ENCODE data around the gene NUDT19. TPM values are rescaled to one million over a fixed set of nuclear protein-coding genes. Genes with fewer than 3 reads are reported as not detected.
"Not testable (repeated sequence)": the region's sequence is repeated elsewhere in the genome, so short reads cannot be mapped to it uniquely, and the experiment has no call there.

NUDT19 gene
- polyA plus RNA-seq, 3 donors = 3.8 to 5.6 (median 4.6) TPM

DNA sequence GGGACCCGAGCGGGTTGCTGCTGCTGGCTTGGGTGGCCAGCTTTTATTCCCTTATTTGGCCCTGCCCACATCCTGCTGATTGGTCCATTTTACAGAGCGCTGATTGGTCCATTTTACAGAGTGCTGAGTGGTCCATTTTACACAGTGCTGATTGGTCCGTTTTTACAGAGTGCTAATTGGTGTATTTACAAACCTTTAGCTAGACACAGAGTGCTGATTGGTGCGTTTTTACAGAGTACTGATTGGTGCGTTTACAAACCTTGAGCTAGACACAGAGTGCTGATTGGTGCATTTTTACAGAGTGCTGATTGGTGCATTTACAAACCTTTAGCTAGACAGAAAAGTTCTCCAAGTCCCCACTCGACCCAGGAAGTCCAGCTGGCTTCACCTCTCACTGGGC, 8.5 kb downstream of the NUDT19 start:
- H2AFZ ChIP-seq (ENCODE audit: insufficient read depth, low read depth, low read length, poor library complexity, severe bottlenecking); H3K4me3 ChIP-seq (replicated peaks in 1 of 3; ENCODE audit: low read depth in 2 of 3, low read length in 3 of 3); H3K4me2 ChIP-seq (replicated peaks; ENCODE audit: extremely low read depth, low read length, poor library complexity, severe bottlenecking); intact Hi-C loops (cut with micrococcal nuclease); H3K9ac ChIP-seq (ENCODE audit: insufficient read depth, low read length, poor library complexity, severe bottlenecking); H3K27ac Mint-ChIP-seq; H3K27ac ChIP-seq (ENCODE audit: low read depth in 1 of 2, low read length in 2 of 2); H3K27me3 Mint-ChIP-seq (ENCODE audit: low read depth in 3 of 3); H3K27me3 ChIP-seq (ENCODE audit: control insufficient read depth in 2 of 2, insufficient read depth in 2 of 2, low read length in 2 of 2); DNase-seq; H3K4me3 Mint-ChIP-seq: not testable (repeated sequence)
- H3K9me3 Mint-ChIP-seq = peaks cover 16 to 36% (median 27%) of the 10 kb centered on the region in 7 donors
- peaks cover 21 to 22% of the 10 kb centered on the region in 2 donors for H3K4me1 ChIP-seq (ENCODE audit: control insufficient read depth in 1 of 2, insufficient read depth in 2 of 2, low read length in 2 of 2)
- peaks cover 18 to 23% of the 10 kb centered on the region in 2 donors for H3K9me3 ChIP-seq (replicated peaks in 1 of 2; ENCODE audit: control insufficient read depth in 1 of 2, insufficient read depth in 1 of 2, low read length in 2 of 2)
- H3K36me3 ChIP-seq (replicated peaks in 1 of 2; ENCODE audit: control insufficient read depth in 1 of 2, insufficient read depth in 2 of 2, low read length in 2 of 2) = peaks cover 28 to 66% of the 10 kb centered on the region in 2 donors
- peaks cover 33% of the 10 kb centered on the region for H3K4me1 Mint-ChIP-seq
- peaks cover 56 to 79% of the 10 kb centered on the region in 2 donors for H3K36me3 Mint-ChIP-seq
- peaks cover 91% of the 10 kb centered on the region for H3K79me2 ChIP-seq (ENCODE audit: insufficient read depth, low read length)
- 93% methylated on average over 4 of the region's 7 CpGs for WGBS (ENCODE audit: insufficient coverage)
- peaks cover 68% of the 10 kb centered on the region for H4K20me1 ChIP-seq (ENCODE audit: insufficient read depth, low read length)

DNA sequence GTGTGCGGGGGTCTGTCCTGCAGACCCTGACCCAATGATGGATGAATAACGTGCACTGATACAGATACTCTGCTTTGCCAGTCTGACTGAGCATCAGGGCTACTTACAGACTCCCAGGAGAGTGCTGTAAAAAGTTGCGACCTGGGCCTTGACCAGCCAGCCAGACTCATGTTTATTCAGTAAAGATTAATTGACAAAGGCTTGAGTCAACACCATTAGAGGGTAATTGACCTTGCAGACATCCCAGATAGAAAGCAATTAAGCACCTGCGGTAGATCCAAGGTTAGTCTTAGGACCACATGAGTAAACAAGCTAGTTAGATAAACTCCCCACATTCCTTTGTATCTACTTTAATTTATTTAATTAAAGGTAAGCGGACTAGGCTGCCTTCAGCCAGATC, 10.4 kb downstream of the NUDT19 start:
- TF ChIP-seq, protein P1, sequence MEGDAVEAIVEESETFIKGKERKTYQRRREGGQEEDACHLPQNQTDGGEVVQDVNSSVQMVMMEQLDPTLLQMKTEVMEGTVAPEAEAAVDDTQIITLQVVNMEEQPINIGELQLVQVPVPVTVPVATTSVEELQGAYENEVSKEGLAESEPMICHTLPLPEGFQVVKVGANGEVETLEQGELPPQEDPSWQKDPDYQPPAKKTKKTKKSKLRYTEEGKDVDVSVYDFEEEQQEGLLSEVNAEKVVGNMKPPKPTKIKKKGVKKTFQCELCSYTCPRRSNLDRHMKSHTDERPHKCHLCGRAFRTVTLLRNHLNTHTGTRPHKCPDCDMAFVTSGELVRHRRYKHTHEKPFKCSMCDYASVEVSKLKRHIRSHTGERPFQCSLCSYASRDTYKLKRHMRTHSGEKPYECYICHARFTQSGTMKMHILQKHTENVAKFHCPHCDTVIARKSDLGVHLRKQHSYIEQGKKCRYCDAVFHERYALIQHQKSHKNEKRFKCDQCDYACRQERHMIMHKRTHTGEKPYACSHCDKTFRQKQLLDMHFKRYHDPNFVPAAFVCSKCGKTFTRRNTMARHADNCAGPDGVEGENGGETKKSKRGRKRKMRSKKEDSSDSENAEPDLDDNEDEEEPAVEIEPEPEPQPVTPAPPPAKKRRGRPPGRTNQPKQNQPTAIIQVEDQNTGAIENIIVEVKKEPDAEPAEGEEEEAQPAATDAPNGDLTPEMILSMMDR (IDR thresholded peaks at IDR 0.05) = no peak
- H3K4me1 ChIP-seq (ENCODE audit: control insufficient read depth in 1 of 2, insufficient read depth in 2 of 2, low read length in 2 of 2) = peaks cover 2 to 3% of the 10 kb centered on the region in 2 donors

DNA sequence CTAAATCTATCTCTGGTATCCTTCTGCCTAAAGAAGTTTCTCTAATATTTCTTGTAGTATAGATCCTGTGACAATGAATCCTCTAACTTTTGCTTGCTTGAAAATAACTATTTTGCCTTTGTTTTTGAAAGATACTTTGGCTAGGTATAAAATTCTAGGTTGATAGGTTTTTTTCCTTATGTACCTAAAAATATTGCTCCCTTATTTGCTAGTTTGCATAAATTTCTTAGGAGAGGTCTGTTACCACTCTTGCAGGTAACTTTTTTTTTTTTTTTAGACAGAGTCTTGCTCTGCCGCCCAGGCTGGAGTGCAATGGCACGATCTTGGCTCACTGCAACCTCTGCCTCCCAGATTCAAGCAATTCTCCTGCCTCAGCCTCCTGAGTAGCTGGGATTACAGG, 12.4 kb downstream of the NUDT19 start:
- H3K4me2 ChIP-seq (replicated peaks; ENCODE audit: extremely low read depth, low read length, poor library complexity, severe bottlenecking); DNase-seq; H3K27me3 Mint-ChIP-seq (ENCODE audit: low read depth in 3 of 3); H3K4me3 Mint-ChIP-seq; H3K4me3 ChIP-seq (replicated peaks in 1 of 3; ENCODE audit: low read depth in 2 of 3, low read length in 3 of 3); H3K27ac ChIP-seq (ENCODE audit: low read depth in 1 of 2, low read length in 2 of 2); H3K27ac Mint-ChIP-seq; H3K27me3 ChIP-seq (ENCODE audit: control insufficient read depth in 2 of 2, insufficient read depth in 2 of 2, low read length in 2 of 2); H3K9ac ChIP-seq (ENCODE audit: insufficient read depth, low read length, poor library complexity, severe bottlenecking); H3K4me1 ChIP-seq (ENCODE audit: control insufficient read depth in 1 of 2, insufficient read depth in 2 of 2, low read length in 2 of 2); H2AFZ ChIP-seq (ENCODE audit: insufficient read depth, low read depth, low read length, poor library complexity, severe bottlenecking); intact Hi-C loops (cut with micrococcal nuclease): not testable (repeated sequence)
- peaks cover 72% of the 10 kb centered on the region for H4K20me1 ChIP-seq (ENCODE audit: insufficient read depth, low read length)
- 100% methylated on average over 2 of the region's 2 CpGs for WGBS (ENCODE audit: insufficient coverage)
- Mint-ChIP-seq H3K9me3 (peaks cover 16 to 35% (median 27%) of the 10 kb centered on the region in 7 donors), H3K36me3 (peaks cover 58 to 82% of the 10 kb centered on the region in 2 donors), H3K4me1 (peaks cover 11% of the 10 kb centered on the region)
- H3K36me3 ChIP-seq (replicated peaks in 1 of 2; ENCODE audit: control insufficient read depth in 1 of 2, insufficient read depth in 2 of 2, low read length in 2 of 2) = peaks cover 27 to 66% of the 10 kb centered on the region in 2 donors
- H3K9me3 ChIP-seq (replicated peaks in 1 of 2; ENCODE audit: control insufficient read depth in 1 of 2, insufficient read depth in 1 of 2, low read length in 2 of 2) = peaks cover 18 to 23% of the 10 kb centered on the region in 2 donors
- H3K79me2 ChIP-seq (ENCODE audit: insufficient read depth, low read length) = peaks cover 90% of the 10 kb centered on the region

More for the DNA sequence above, 10.4 kb downstream of the NUDT19 start:
- Histone ChIP-seq H2AFZ (ENCODE audit: insufficient read depth, low read depth, low read length, poor library complexity, severe bottlenecking) (no peak overlapping the region), H3K4me3 (replicated peaks in 1 of 3; ENCODE audit: low read depth in 2 of 3, low read length in 3 of 3) (no peak overlapping the region), H3K9ac (ENCODE audit: insufficient read depth, low read length, poor library complexity, severe bottlenecking) (no peak overlapping the region), H3K9me3 (replicated peaks in 1 of 2; ENCODE audit: control insufficient read depth in 1 of 2, insufficient read depth in 1 of 2, low read length in 2 of 2) (peaks cover 18 to 23% of the 10 kb centered on the region in 2 donors), H3K4me2 (replicated peaks; ENCODE audit: extremely low read depth, low read length, poor library complexity, severe bottlenecking) (no peak overlapping the region), H3K27ac (ENCODE audit: low read depth in 1 of 2, low read length in 2 of 2) (no peak overlapping the region), H3K36me3 (replicated peaks in 1 of 2; ENCODE audit: control insufficient read depth in 1 of 2, insufficient read depth in 2 of 2, low read length in 2 of 2) (peaks cover 33 to 72% of the 10 kb centered on the region in 2 donors), H3K27me3 (ENCODE audit: control insufficient read depth in 2 of 2, insufficient read depth in 2 of 2, low read length in 2 of 2) (no peaks in the 10 kb centered on the region), H3K79me2 (ENCODE audit: insufficient read depth, low read length) (peaks cover 96% of the 10 kb centered on the region), H4K20me1 (ENCODE audit: insufficient read depth, low read length) (peaks cover 71% of the 10 kb centered on the region)
- Mint-ChIP-seq H3K27ac (no peak overlapping the region), H3K27me3 (ENCODE audit: low read depth in 3 of 3) (peaks cover 0 to 2% (median 0%) of the 10 kb centered on the region in 3 donors), H3K4me3 (no peak overlapping the region), H3K4me1 (peaks cover 15% of the 10 kb centered on the region), H3K36me3 (peaks cover 68 to 90% of the 10 kb centered on the region in 2 donors), H3K9me3 (peaks cover 16 to 36% (median 27%) of the 10 kb centered on the region in 7 donors)
- DNase-seq = no peak
- intact Hi-C loops (cut with micrococcal nuclease) = no loop called here
- WGBS (ENCODE audit: insufficient coverage) = 100% methylated on average over 3 of the region's 5 CpGs
